D341Med (cell line): Measurements from ENCODE around the gene PDIA6.

Source experiments
- DNase-seq: peaks from one replicate; pipeline ENCODE4 v3.0.0; 2012; ENCODE audit warnings: low spot score

The PDIA6 gene

GRCh38 chr2:10764096-10764785 lies 48.3 kb downstream of the PDIA6 start:
- DNase-seq: no peak

- DNase-seq: no peak
Observed at GRCh38 chr2:10763461-10763800, 49.2 kb downstream of the PDIA6 start.

GRCh38 chr2:10762651-10763460 lies 49.7 kb downstream of the PDIA6 start:
- DNase-seq: no peak

- no peak for DNase-seq
Observed at GRCh38 chr2:10761591-10761990, 51.0 kb downstream of the PDIA6 start.

- DNase-seq: no peak
Observed at GRCh38 chr2:10760794-10761504, 51.6 kb downstream of the PDIA6 start.

GRCh38 chr2:10759151-10759714 lies 53.4 kb downstream of the PDIA6 start:
- no peak for DNase-seq

GRCh38 chr2:10757814-10758286 lies 54.7 kb downstream of the PDIA6 start:
- no peak for DNase-seq

GRCh38 chr2:10755621-10756020 lies 57.0 kb downstream of the PDIA6 start:
- DNase-seq: no peak

GRCh38 chr2:10753876-10754275 lies 58.7 kb downstream of the PDIA6 start:
- no peak for DNase-seq

GRCh38 chr2:10753156-10753555 lies 59.4 kb downstream of the PDIA6 start:
- no peak for DNase-seq

- DNase-seq: no peak
Observed at GRCh38 chr2:10752236-10752635, 60.3 kb downstream of the PDIA6 start.

GRCh38 chr2:10750610-10751009 lies 62.0 kb downstream of the PDIA6 start:
- no peak for DNase-seq

GRCh38 chr2:10742666-10743065 lies 69.9 kb downstream of the PDIA6 start:
- DNase-seq: no peak

- DNase-seq: no peak
Observed at GRCh38 chr2:10741139-10741538, 71.4 kb downstream of the PDIA6 start.

GRCh38 chr2:10740226-10740625 lies 72.4 kb downstream of the PDIA6 start:
- DNase-seq: no peak

- DNase-seq: no peak
Observed at GRCh38 chr2:10738192-10738591, 74.4 kb downstream of the PDIA6 start.

- DNase-seq: no peak
Observed at GRCh38 chr2:10733980-10734379, 78.6 kb downstream of the PDIA6 start.

GRCh38 chr2:10733566-10733925 lies 79.0 kb downstream of the PDIA6 start:
- no peak for DNase-seq
